ENCODE data around the gene DSCAML1. TPM values are rescaled to one million over a fixed set of nuclear protein-coding genes. Genes with fewer than 3 reads are reported as not detected.
A peak's percentile ranks its signal among the peaks of the same experiment; 100 is the strongest.

Gene DSCAML1
- total and polyA plus RNA-seq, 2 of the 8 experiments (the other 6 are each of a cell fraction or from before 2014, with no cell fraction given) = 0.19 to 0.24 TPM

DNA sequence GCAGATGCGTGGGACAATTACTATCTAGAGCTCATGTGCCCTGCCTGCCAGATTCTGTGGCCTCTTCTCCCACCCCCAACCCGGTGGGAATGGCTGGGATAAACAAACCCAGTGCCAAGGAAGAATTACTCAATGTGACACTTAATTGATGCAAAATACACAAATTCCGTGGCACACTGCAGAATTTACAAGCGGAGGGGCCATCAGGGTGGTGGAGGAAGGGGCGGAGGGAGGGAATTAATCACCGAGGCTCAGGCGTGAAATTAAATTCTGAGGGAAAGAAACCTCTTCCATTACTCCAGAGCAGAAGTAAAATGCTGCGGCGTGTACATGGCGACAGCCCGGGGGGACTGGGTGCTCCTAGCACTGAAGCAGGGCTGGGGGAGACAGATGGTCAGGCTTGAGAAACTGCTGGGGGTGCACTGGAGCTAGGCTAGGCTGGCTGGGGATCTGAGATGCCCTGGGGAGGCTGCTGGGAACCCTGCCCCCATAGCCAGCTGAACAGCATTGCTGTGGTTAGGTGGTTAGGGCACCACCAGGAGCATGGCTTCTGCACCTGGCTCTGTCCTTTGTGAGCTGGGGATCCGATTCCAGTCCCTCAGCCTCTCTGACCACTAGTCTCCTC lies 268.8 kb downstream of the DSCAML1 start:
- Histone ChIP-seq H3K23me2 (ENCODE audit: low read depth, low read length) (no peaks in the 10 kb centered on the region), H2BK20ac (ENCODE audit: low read length) (0 out of 2 replicates have a peak overlapping the region, but pooled peaks have one; percentile 34), H2AFZ (ENCODE audit: low read length) (no peak overlapping the region), H3K79me1 (ENCODE audit: low read depth, low read length) (no peaks in the 10 kb centered on the region), H3K4me3 (ENCODE audit: extremely low read depth in 1 of 4, insufficient read depth in 2 of 4, low read depth in 3 of 4, low read length in 4 of 4) (no peak overlapping the region), H4K8ac (ENCODE audit: extremely low read depth, insufficient read depth, low read length) (no peak overlapping the region), H3K18ac (ENCODE audit: extremely low read depth, low read length) (0 out of 2 replicates have a peak overlapping the region, but pooled peaks have one; percentile 1), H3K4ac (replicated peaks; ENCODE audit: insufficient read length, low read depth, low read length) (no peak overlapping the region), H3K4me2 (ENCODE audit: insufficient read depth in 1 of 2, low read depth in 2 of 2, low read length in 2 of 2) (no peak overlapping the region; a peak in 1 of 4 replicates), H2BK5ac (ENCODE audit: low read depth, low read length) (no peak overlapping the region), H3K27ac (ENCODE audit: low read depth, low read length) (no peak overlapping the region), H2BK12ac (ENCODE audit: low read depth, low read length) (no peak overlapping the region), H3K79me2 (ENCODE audit: control insufficient read depth in 1 of 2, insufficient read depth in 2 of 2, low read length in 2 of 2) (no peaks in the 10 kb centered on the region), H3K9ac (replicated peaks in 1 of 4; ENCODE audit: extremely low read depth in 1 of 4, low read depth in 3 of 4, low read length in 3 of 4) (no peak overlapping the region), H3K4me1 (replicated peaks in 1 of 4; ENCODE audit: control insufficient read depth in 3 of 4, insufficient read depth in 4 of 4, low read length in 3 of 4) (peaks cover 0 to 8% (median 4%) of the 10 kb centered on the region in 4 experiments; a peak in 6 of 7 replicates), H3K23ac (ENCODE audit: insufficient read length) (no peak overlapping the region), H3K27me3 (replicated peaks in 1 of 4; ENCODE audit: control insufficient read depth in 3 of 4, extremely low read depth in 1 of 4, insufficient read depth in 3 of 4, low read length in 3 of 4) (no peaks in the 10 kb centered on the region), H4K5ac (ENCODE audit: insufficient read length, low read depth, low read length) (no peak overlapping the region), H3K56ac (replicated peaks; ENCODE audit: insufficient read length, low read depth, low read length) (no peak overlapping the region), H2AK5ac (ENCODE audit: low read depth, low read length) (no peak overlapping the region), H3K36me3 (ENCODE audit: control insufficient read depth in 2 of 4, insufficient read depth in 4 of 4, low read length in 3 of 4) (no peaks in the 10 kb centered on the region), H3K14ac (ENCODE audit: insufficient read length) (no peak overlapping the region), H2BK15ac (ENCODE audit: low read length) (no peak overlapping the region), H4K91ac (replicated peaks; ENCODE audit: insufficient read length, low read length) (no peak overlapping the region), H2BK120ac (replicated peaks; ENCODE audit: low read depth, low read length) (no peak overlapping the region), H4K20me1 (replicated peaks in 1 of 2; ENCODE audit: control insufficient read depth in 1 of 2, insufficient read depth in 2 of 2, low read length in 2 of 2) (no peaks in the 10 kb centered on the region), H3K9me3 (ENCODE audit: insufficient read depth in 2 of 2, low read depth in 1 of 2, low read length in 1 of 2) (no peaks in the 10 kb centered on the region)
- DNase-seq (ENCODE audit: low read depth in 1 of 2, low spot score in 2 of 2) (no peak), FAIRE-seq (no peak)
- TF ChIP-seq CTBP2 (IDR thresholded peaks at IDR 0.05; ENCODE audit: borderline replicate concordance, insufficient read depth, insufficient read length, low read length) (no peak), ASH2L (IDR thresholded peaks at IDR 0.05; ENCODE audit: low read length) (no peak), TCF12 (IDR thresholded peaks at IDR 0.05; ENCODE audit: low read depth, low read length) (peak; percentile 80; the same call in 1 of the 2 replicates), RFX5 (IDR thresholded peaks at IDR 0.05; ENCODE audit: borderline replicate concordance, low read depth, low read length) (no peak)
- CTCF ChIA-PET (ENCODE audit: partially characterized antibody) = interaction anchor here (0.6 to 1.7 kb wide), 4 partner anchors 20 to 102 kb away, joined by 3 to 6 read pairs (median 4); no protein-coding TSS in a partner anchor
- POLR2A ChIA-PET (ENCODE audit: partially characterized antibody) = interaction anchor here (1.5 to 1.8 kb wide), 2 partner anchors 16 to 38 kb away, joined by 3 to 7 read pairs; no protein-coding TSS in a partner anchor
- WGBS, 2 experiments (ENCODE audit: extremely low coverage in 1 of 2, insufficient coverage in 1 of 2, insufficient read length in 1 of 2, insufficient replicate concordance in 2 of 2, low coverage in 1 of 2, low lambda C conversion rate in 2 of 2, missing lambda C conversion rate in 1 of 2) = 82% methylated on average over 12 of the region's 12 CpGs; no CpG with 5 or more reads in 1 of the 2 experiments

All from H1 (cell line).